ENCODE data around the gene PBX1.

Gene PBX1

DNA sequence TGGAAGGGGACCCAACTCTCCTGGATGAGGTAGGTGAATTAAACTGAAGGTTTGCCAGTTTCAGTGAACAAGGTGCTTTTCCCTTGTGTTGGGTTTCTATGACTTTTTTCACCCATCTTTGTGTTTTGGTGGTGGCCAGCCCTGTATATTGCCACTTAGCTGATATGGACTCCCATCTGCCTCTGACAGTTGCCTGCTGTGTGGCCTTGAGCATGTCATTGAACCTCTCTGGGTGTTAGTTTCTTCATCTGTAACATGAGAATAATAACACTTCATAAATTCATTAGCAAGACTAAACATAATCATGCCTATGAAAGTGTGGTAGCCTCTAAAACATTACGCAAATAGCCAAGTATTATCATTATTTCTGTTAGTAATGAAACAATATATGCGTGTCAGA, 141.7 kb downstream of the PBX1 start:
- no peak for DNase-seq (ENCODE audit: low read depth)

DNA sequence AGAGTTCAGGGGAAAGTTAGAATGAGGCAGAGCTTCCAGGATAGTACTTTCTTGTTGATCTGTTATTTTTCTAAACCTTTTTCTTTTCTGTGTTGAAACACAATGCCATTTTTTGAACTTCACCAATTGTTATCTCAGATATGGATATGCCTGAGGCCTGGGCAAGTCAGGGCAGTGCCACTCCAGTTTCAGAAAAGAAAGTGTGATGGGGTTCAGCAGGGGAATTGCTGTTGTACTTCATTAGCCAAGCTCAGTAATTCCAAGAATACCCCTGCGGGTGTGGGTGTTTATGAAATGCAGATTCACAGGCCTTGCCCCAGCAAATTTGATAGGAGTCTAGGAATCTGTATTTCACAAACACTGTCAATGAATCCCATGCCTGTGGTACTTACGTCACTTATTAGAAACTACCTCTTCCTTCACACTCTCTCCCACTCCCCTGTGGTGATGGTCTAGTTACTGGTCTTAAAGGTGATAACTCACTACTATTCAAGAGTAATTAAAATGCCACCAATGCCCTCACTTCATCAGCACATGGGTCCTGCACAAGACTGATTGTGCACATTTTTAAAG, 142.3 kb downstream of the PBX1 start:
- DNase-seq (ENCODE audit: low read depth), result no peak

DNA sequence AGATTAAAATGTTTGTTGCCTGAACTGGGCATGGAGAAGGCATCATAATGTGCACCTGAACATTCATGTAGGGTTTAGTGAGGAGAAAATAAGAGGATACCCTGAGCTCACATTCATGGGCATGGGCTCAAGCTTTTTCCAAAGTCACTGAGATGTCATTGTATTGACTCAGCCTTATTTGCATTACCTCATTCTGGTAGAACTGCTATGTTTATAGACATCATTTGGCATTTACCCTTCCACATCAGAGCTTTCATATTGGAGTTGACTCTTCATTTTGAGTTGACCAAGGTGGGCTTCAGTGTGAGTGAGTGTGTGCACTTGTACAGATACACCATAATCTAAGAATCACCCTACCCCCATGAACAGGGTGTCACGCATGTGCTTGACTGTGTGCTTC, 143.2 kb downstream of the PBX1 start:
- no peak for DNase-seq (ENCODE audit: low read depth)

DNA sequence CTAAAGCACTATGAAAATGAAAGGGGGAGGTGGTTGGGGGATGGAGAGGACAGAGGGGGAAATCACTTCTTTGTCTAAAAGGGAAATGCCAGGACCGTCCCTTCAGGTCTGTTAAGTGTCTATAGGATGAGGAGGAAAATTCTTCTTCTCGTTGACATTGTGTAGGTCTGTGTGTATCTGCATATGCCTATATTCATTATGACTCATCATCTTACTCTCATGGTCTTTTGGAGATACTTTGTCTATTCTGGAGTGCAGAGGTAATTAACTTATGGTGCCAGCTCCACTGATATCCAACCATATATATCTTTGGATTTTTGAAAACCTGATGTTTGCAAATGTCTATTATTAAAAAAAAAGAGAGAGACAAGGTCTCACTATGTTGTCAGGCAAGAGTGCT, 143.7 kb downstream of the PBX1 start:
- DNase-seq (ENCODE audit: low read depth), result no peak

DNA sequence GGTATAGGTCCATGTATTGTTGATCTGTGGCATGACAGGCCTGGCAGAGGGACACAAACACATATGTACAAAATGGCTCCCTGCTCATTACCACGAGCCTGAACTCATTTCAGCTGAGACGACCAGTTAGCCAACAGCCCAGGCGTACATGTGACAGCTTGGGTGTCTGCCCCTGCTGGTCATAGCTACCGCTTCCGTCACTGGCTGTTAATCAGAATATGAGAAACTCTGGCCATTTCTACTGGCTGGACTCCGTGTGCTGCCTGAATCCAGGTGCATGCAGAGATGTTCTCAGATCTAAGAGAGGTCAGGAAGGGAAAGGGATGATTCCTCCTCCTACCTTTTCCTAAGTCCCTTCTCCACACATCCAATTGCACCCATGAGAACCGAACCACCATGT, 144.5 kb downstream of the PBX1 start:
- no peak for DNase-seq (ENCODE audit: low read depth)

DNA sequence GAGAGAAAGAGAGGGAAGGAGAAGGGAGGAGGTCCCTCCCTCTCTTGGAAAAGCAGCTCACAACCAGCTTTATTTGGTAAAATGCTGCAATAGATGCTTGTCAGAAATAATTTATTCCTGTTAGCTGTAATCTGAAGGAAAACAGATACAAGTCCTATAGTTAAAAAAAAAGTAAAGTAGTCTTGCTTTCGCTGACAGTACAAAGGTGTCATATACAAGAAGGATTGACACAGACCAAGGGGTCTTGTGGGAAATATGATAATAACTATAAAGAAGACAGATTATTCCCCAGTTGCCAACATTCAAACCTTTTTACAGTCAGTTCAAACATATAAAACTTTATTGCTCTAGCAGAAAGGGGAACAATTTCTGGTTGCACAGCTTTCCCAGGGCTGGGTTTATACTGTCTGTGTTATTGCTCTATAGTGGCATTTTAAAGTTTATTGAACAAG, 145.0 kb downstream of the PBX1 start:
- DNase-seq (ENCODE audit: low read depth), result no peak

DNA sequence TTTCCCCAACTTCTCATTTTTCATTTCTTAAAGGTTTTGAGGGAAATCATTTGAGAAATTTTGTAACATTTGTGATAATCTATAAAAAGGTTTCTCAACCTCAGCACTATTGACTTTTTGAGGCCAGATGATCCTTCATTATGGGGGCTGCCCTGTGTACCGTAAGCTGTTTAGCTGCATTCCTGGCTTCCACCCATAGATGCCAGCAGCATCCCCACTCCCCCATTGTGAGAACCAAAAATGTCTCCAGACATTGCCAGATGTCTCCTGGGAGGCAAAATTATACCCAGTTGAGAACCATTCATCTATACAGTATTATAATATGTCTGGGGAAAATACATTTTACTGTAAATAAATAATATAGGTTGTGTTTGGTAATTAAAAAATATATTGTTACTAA, 146.0 kb downstream of the PBX1 start:
- DNase-seq (ENCODE audit: low read depth), result no peak

DNA sequence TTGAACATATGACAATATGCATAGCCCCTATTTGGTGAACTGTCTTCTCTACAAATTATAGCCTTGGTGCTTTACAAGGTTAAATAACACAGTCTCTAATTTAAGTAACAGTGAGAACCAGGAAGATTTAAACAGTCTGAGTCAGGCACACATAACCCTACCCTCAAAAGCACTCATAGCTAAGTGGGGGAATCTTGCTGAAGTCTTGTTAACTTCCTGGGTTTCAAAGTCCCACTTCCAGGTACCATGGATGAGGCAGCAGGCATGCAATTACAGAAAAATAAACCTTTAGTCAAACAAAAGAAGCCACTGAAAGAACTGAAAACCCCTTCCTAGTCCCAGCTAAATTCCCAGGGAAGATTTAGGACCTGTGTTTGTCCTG, 147.6 kb downstream of the PBX1 start:
- no peak for DNase-seq (ENCODE audit: low read depth)

DNA sequence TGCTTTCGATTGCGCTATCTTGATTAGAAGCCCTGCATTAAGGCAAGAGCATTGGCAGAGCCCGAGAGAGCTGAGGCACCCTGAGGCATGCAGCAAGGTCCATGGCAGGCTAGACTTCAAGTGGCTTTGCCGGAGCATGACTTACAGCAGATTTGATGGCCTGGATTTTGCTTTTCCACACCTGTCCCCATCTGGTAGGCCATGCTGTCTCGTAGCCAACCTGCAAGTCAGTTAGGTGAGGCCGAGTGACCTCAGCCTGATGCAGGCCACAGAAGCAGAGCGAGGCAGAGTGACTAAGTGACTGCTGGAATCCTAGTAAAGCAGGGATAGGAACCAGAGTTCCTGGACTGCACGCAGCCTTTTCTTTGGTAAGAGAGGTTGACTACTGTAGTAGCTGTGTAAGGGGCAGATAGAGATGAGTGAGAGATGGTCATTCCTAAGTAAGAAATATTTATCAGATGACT, 148.9 kb downstream of the PBX1 start:
- DNase-seq (ENCODE audit: low read depth), result no peak

DNA sequence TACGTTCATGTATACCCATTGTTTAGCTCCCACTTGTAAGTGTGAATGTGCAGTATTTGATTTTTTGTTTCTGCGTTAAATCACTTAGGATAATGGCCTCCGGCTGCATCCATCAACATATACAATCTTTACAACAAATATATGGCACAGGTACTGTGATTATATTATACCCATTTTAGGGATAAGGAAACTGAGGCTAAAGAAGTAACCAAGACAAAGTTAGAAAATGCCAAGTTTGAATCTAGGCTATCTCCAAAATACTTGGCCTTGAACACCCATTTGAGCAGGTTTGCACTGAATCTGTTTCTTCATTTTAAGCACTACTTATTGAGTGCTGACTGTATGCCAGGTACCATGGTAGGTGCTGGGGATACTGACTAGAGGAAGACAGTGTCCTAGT, 149.6 kb downstream of the PBX1 start:
- DNase-seq (ENCODE audit: low read depth), result no peak

DNA sequence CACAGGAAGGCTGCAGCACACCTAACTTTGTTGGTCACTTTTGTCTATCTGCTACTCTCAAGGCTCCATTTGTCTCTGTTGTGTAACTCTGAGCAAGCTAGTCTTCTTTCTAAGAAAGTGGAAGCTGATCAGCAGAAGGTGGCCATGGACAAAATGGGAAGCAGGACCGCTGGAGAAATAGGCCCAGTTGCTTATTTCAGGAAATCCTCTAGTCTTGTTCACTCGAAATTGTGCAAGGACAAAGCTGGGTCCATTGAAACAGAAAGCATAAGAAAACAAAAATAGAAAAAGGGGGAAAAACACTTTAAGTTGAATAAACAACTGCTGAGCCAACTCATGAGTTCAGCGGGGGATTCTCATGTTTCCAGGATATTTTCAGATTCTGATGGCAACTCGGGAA, 150.1 kb downstream of the PBX1 start:
- DNase-seq (ENCODE audit: low read depth), result no peak

DNA sequence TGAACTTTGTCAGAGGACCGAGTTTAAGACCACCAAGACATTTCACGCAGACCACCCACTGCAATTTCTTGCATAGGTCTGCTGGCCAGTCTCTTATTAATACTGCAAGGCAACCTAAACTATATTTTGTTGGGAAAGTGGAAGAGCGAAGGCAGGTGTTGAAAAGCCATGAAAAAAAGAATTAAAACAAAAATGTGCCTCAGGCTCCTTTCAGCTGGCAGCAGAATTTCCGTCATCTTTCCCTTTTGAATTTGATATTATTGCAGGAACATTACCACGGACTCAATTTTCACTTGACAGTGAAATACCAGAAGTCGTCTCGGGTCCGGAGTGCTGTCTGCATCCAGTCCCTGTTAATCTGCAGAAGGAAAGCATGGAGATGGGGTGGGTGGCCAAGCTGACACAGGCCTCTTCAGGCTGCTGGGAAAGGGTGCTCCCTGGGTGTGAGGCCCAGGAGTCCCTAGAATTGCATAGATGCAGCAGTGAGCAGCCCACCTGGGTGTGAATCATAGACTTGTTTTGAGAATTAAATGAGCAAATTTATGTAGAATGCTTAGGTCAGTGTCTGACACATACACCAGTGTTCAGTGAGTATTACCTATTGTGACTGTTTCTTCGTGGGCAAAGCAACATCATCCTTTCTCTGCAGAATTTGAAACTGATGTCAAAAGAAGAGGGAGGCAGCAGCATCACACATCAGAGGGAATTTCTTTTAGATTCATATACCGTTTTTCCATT, 150.7 kb downstream of the PBX1 start:
- DNase-seq (ENCODE audit: low read depth), result no peak

DNA sequence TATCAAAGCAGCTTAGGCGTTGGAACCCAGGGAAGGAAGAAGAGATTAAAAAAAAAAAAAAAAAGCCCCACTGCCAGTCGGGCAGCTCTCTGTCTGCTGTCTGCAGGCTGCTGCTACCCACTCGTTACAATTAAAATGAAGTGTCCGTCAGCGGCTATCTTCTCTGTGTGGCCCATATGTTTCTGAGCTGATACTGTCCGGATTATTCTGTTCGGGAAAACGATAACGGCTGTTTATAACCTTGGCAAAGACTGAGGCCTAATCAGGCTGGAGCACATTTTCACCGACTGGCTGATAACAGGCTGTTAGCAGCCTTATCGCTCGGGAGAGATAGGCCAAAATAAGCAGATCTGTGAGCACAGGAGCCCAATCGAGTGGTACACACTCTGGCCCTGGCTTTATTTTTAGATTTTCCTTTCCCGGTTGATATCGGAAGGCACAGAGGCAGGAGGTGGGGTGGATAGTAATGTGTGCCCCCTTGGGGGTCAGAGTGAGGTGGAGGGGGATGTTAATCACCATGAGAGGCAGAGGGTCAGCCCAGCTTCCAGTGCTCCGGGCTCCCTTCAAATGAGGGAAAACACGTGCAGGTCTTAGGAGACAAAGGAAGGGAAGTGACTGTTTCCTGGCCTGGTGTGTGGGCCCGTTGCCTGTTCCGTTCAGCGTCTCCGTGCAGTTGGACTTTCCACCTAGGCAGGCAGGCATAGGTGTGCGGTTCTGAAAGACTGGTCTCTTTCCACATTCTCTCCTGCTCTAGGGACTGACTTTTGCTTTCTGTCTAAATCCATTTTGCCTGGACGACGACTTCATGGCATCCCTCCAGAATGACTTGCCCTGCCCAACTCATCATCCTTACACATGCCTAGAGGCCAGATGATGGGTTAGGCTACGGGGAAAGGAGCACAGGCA, 153.4 kb downstream of the PBX1 start:
- no peak for DNase-seq (ENCODE audit: low read depth)

DNA sequence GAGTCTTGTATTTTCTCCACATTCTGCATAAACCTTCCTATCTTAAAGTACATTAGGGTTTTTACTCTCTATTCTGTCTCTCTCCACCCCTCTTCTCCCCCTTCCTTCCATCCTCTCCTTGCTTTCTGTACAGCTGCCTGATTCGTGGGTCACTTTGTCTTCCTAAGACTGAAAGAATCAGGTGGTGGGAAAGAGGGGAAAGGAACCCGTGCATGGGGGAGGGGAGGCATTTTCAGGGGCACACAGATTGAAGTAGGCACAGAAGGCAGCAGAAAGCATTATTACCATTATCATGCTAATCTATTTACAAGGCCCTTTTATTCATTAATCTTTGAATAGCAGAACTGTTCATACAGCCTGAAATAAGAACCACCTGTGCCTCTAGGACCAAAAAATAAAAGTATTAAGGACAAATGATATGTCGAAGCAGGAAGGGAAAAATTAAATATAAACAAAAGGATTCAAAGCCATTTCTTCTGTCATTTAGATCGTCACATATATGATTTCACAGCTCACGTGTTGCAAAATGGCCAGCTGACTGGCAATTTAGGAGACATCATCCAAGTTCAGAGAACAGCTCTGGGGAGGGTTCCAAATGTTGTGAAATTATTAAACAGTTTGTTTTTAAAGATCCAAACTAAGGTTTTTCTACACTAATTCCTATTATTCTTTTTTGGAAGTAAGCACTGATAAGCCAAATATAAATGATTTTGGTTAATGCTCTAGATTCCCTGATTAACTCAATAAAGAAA, 154.6 kb downstream of the PBX1 start:
- no peak for DNase-seq (ENCODE audit: low read depth)

DNA sequence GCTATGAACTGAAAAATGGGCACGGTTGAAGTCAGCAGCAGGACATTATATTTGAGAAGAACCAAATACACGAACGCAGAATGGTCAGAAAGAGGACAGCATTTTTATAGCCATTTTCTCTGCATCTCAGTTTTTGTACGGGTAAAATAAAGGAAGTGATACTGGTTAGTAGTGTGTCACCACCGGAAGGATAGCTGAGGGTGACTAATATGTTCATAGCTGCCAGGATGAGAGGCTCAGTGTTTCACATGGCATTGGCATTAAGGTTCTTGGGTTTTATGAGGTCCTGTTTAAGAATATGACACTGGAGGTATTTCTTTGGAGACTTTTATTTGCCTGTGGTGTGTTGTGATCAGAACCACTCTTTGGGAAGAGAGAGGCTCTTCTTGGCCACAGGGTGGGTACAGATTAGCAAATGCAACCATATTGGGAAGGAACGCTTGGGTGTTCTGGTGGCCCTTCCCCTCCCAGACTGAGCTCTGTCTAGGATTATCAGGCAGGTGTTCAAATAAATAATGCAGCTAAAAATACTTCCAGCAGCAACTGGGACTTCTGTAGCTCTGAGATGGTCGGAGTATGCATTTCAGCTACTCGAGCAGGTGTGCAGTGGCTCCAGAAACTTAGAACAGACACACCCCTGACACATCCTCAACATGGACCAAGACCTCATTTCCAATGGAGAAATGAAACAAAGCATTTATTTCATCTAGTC, 158.2 kb downstream of the PBX1 start:
- no peak for DNase-seq (ENCODE audit: low read depth)

DNA sequence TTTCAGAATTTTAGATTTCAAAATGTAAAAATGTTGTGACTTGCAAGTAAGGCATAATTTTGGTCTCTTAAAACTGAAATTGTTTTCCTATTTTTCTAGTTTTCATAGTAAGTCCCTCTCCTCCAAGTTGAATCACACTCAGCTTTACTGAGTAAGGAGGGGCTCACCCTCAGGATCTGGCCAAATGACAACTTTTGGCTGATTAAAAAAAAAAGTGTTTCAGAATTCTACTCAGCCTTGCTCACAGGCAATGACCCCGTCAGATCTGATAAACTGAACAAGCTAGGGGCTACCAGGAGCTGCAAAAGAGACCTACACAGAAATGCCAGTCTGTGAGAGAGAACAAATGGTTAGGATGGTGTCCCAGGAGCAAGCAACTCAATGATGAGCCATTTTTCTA, 159.8 kb downstream of the PBX1 start:
- DNase-seq (ENCODE audit: low read depth), result no peak

DNA sequence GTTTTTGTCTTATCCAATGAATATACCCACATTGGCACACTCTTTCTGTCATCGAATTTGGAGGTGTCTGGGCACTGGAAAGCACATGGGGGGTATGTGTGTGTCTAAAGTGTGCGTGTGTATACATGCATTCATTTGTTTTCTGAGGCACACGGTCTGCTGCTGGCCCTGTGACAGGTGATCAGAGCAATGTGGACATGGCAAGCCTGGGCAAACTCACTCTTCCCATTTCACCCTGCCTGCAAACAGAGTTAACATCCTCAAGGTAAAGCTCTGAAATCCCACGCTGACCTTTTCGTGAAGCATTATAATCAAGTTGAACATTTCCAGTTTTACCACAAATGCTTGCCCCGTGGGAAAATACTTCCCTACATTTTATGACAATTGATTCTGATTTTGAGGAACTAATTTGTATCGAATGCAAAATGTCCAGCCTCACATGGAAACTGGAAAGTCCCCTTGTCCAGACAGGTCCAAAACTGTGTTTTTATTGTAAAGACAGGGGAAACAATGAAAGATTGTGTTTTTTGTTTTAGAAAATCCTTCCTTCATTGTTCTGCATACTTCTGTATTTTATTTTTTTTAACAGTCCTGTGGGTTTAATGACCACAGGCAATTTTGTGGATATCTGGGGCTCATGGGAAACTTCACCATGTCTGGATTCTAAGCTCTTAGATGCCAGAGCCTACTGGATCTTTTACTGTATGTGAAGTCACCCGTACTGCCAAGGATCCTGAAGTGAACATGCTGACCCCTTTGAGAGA, 160.9 kb downstream of the PBX1 start:
- no peak for DNase-seq (ENCODE audit: low read depth)

DNA sequence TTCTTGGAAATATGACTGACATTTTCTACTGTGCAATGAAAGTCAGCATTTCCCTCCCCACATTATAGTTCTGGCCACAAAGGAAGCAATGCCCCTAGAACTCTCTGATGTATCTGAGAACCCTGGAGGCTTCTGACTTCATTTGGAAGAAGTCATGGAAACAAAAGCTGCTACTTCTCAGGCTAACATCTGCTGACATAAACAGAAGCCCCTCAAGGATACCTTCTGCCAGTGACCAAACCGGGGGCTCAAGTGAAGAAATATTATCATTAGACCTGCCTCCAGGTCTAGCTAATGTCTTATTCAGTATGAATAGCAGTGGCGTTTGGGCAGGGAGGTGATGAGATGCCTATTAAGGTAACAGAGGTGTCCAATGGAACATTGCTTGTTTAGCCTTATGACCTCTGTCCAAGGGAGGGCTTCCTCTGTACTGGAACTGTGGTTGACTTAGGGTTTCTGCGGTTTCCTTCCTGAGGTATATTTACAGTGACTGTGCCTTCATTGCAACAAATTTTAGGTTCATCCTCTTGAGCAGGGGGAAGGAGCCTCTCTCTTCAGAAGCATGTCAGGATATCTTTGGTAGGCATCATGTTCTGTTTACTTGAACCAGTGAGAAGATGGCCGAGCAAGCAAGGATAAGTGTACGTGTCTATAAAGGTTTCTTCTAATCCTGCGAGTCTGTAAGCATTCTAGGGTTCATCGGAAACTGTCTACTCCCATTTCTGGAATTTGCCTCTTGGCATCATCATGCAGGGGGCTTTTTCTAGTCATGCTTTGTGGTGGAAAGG, 161.7 kb downstream of the PBX1 start:
- DNase-seq (ENCODE audit: low read depth), result no peak

DNA sequence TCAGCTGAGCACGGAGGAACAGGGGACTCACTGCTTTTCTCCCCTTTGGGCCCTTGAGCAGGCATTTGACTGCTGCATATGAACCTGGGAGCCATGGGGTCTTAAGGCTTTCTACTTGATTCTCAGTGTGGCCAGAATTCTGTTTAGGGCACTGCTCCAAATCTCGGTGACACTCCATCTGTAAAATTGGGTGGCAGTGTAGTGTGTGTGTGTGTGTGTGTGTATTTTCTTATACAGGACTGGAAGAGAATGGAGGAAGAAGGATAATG, 162.2 kb downstream of the PBX1 start:
- no peak for DNase-seq (ENCODE audit: low read depth)

DNA sequence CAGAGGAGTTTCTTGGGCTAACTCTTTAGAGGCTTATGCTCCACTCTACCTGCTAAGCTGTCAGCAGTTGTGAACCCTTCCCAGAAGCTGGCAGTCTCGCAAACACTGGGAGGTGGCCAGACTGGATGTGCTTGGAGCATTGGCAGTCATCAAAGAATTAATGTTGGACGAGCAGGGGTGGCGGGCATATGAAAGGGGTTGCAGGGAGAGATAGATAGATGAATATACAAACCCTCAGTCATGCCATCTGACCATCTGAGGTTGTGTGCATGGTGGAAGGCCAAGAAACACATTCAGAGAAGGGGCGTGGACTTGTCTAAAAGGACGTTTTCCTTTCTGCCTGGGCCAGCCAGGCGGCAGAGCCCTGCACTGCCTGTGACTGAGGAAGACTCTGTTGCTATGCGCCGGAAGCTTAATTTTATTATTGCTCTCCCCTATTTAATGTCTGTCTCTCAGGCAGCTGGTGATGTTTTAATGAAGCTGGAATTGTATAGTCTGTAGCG, 164.4 kb downstream of the PBX1 start:
- no peak for DNase-seq (ENCODE audit: low read depth)
